HG03558 (cell line): ENCODE data around the gene DYRK2.

Source experiments
- ATAC-seq: cut with Tn5 transposase; IDR thresholded peaks from one replicate; pipeline ENCODE4 v1.9.1; 2021; ENCODE audit warnings: moderate number of reproducible peaks; ENCODE audit not compliant: unreplicated experiment; ENCODE audit errors: extremely low read depth

Gene DYRK2

DNA sequence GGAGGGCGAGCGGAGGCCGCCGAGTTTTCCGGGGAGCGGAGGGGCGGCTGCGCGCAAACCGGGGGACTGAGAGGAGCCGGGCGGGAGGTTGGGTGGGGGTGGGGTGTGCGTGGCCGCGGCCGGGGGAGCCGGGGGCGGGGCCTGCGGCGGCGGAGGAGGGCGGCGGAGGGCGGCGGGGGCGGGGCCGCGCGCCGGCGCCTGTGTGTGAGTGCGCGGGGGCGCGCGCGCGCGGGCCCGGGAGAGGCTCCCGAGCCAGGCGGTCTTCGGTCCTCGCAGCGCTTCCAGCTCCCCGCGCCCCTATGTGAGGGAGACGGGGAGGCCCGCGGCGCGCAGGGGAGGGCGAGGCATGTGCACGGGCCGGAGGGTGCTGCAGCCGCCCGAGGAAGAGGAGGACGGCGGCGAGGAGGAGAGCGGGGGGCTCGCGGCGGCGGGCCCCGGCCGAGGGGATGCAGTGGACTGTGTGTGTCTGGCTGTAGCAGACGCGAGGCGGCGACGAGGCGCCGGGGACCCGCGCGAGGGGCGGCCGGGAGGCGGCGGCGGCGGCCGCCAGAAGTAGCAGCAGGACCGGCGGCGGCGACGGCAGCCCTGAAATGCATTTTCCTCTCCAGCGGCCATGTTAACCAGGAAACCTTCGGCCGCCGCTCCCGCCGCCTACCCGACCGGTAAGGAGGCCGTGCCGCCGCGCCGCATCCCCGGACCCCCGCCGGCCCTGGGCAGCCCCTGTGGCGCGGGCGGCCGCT, at the start of gene DYRK2:
TSS of gene DYRK2 (plus strand) at position 225 of the 740 bp plus-strand sequence. CDS start at position 614, 389 bp downstream.
- peak; percentile 30 for ATAC-seq

DNA sequence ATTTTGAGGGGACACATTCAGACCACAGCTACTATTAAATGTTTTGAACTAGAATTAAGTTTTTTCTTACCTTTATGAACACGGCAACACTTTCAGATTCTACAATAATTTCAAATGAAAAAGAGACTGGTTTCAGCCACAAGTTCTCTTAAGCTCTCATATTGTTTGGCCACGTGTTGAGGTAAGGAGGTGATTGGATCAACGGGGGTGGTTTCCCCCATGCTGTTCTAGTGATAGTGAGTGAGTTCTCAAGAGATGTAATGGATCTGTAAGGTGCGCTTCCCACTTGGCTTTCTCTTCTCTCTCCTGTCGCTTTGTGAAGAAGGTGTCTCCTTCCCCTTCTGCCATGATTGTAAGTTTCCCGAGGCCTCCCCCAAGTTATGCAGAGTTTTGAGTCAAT, 48.9 kb upstream of the DYRK2 start:
- no peak for ATAC-seq

DNA sequence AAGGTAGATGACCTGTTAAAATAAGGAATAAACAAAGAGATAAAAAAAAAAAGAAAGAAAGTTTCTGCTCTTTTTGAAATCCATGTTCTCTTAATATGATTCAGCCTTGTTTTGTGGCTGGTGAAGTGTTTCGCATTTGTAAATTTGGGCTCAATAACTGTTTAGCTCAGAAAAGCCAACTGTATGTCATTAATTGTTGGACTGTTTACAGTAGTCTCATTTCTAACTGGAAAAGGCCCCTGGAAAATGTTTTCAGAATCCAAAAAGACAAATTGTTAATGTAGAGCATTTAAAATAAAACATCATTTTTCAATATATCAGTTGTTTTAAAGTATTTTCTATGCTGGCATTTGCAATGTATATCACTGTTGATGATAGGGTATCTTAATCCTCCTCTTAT, 47.4 kb upstream of the DYRK2 start:
- no peak for ATAC-seq

DNA sequence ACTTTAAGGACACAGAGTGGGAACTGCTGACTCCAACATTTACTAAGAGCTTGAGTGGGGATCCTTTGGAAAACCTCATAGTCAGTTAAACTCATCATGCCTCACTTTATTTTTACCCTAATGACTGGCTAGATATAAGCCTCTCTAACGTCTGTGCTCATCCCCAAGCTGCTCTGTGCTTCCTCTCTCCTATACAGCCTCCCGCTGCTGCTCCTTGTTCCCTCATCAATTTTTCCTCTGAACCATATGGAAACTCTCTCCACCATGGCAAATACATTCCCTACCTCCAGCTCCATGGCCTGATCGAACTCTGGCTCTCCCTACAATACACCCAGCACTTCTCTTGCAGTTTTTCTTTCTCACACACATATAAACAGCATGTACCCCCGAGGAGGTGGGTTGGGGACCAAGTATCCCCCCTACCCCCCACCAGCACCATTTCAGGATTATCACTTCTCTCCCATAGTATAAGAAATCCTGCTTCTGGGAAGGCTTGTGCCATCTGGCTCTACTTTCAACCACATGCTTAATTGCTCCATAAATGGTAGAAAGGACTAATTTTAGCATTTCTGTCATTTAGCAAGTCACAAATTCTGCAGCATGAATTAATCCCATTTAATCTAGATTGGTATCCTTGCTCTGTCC, 39.2 kb upstream of the DYRK2 start:
- ATAC-seq: no peak

DNA sequence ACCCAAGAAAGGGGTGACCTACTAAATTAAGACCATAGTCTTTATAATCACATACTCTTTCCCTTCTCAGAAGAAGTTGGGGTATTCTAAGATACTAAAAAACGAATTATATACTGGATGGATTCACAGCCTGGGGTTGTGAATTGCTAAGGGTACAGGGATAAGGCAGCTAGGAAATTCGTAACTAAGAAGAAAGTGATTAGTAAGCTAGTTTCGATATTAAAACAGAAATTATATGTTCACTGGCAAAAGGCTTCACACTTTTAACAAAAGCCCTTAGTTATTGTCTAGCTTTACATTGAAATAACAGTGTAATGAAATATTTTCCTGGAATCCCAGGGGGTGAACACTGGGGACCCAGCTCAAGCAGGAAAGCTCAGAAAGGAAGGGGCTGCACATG, 35.5 kb upstream of the DYRK2 start:
- ATAC-seq: no peak

DNA sequence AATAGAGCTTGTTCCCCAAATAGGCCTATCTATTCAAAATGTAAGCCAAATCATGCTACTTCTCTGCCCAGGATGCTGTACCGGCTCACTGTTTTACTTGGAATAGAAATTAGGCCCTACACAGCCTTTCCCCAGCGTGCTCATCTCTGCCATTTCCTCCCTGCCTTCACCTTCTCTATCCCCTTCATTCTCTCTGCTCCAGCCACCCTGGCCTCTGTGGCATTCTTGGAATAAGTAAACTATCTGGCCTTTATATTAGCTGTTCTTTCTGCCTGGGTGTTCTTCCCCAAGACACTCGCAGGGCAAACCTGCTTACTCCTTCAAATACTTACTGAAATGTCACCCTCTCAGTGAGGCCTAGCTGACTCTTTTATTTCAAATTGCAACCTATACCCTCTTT, 30.9 kb upstream of the DYRK2 start:
- no peak for ATAC-seq

DNA sequence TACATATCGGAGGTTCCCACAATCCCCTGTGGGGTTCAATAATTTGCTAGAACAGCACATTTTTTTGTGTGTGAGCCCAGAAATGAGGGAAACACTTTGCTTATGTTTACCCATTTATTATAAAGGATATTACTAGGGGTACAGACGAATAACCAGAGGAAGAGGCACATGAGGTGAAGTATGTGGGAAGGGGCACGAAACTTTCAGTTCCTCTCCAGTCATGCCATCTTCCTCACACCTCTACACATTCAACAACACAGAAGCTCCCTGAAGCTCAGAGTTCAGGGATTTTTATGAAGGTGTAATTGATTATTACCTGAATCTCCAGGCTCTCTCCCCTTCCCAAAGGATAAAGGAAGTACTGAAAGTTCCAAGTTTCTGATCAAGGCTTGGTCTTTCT, 30.2 kb upstream of the DYRK2 start:
- no peak for ATAC-seq

DNA sequence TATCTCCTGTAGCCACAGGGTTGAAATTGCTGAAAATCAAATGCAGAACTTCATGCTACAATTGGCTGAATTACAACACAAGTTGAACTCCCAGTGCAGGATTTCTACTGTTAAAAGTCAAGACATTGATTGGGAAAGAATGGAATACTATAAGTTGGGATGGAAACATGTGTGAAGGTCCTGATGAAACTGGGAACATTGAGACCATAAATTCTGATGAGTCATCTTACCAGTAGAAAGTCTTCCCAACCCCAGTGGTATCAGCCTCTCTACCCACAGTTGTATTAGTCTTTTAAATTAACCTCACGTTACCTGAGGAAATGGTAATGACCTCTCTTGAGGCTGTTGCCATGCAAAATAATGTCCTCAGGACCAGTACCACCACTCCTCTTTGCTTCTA, 27.4 kb upstream of the DYRK2 start:
- ATAC-seq: no peak

DNA sequence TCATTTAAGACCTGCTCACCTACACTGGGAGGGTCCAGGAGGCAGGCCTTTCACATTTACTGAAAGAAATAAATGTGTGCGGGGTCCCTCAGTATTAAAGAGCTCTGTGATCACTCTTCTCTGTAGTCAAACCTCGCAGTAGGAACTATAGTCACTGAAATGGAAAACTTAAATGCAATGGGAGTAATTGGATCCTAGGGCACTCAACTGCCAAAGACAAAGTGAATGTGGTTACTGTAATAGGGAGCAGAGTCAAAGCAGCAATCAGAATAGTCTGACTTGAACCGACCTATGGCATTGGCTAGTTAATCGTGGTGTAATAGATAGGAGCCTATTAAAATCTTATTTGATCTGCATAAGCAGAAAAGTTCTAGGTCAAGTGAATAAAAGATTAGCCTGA, 26.6 kb upstream of the DYRK2 start:
- no peak for ATAC-seq

DNA sequence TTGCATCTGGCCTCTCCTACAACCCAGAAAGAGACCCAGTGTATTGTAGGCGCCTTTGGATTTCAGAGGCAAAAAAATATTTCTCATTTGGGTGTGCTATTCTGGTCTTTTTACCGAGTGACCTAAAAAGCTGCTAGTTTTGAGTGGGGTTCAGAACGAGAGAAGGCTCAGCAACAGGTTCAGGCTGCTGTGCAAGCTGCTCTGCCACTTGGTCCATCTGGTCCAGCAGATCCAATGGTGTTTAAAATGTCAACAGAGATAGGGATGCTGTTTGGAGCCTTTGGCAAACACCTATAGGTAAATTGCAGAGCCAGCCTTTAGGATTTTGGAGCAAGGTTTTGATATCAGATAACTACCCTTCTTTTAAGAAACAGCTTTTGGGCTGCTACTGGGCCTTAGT, 25.3 kb upstream of the DYRK2 start:
- ATAC-seq: no peak

DNA sequence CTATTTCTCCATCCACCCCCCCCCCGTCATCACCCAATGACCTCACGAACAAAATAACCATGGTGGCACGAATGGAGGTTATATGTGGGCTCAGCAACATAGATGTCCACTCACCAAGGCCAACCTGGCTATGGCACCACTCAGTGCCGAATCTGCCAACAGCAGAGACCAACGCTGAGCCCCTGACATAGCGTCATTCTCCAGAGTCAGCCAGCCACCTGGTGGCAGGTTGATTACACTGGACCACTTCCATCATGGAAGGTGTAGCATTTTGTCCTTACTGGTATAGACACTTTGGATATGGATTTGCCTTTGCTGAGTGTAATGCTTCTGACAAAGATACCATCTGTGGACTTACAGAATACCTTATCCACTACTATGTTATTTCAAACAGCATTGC, 24.2 kb upstream of the DYRK2 start:
- ATAC-seq: no peak

DNA sequence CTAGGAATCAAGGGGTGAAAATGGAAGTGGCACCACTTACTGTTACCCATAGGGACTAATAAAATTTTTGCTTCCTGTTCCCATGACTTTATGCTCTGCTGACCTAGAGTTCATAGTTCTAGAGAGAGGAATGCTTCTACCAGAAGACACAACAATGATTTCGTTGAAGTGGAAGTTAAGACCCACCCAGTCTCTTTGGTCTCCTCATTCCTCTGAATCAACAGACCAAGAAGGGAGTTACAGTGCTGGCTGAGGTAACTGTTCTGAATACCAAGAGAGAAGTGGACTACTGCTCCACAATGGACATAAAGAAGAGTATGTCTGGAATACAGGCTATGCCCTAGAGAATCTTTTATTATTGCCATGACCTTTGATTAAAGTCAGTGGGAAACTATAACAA, 23.5 kb upstream of the DYRK2 start:
- ATAC-seq: no peak

DNA sequence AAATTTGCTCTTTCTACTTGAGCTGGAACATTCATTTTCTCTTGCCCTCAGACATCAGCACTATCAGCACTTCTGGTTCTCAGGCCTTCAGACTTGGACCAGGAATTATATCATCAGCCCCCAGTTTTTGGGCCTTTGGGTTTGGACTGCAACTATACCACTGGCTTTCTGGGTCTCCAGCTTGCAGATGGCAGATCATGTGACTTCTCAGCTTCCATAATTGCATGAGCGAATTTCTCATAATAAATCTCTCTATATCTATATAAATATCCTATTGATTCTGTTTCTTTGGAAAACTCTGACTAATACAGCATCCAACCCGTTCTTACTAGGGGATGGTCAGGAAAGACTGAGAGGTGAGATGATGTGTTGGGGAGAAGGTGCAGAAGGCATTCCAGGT, 22.4 kb upstream of the DYRK2 start:
- no peak for ATAC-seq

DNA sequence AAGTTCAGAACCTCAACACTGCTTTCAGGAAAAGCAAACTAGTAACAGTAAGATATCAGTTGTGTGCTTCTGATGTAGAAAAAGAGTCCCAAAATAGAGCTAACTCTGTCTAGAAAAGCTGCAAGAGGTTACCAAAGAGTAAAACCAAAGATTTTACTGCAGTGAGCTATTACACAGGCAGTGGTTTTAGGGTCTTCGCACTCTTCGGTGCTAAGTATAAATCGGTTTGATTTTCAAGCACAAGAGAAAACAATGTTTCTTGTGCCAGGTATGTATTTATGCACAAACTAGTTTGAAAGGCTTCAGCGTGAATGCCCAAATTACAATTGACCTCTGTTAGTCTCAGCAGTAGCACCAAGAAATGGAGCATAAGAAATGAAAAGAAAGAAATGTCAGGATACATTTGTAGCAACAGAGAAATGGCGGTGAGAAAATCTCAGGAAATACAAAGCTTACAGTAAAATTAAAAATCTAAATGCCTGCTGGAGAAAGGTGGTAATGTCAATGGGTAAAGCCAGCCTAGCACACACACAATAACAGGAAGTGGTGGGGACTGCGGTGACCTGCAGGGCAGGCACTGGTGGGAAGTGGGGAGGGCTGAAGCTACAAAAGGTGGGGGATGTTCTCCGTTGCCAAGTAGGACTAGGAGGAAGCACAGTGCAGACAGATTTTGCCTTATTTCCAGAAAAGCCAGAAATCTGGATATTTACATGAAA, 18.0 kb upstream of the DYRK2 start:
- peak; percentile 99 for ATAC-seq

DNA sequence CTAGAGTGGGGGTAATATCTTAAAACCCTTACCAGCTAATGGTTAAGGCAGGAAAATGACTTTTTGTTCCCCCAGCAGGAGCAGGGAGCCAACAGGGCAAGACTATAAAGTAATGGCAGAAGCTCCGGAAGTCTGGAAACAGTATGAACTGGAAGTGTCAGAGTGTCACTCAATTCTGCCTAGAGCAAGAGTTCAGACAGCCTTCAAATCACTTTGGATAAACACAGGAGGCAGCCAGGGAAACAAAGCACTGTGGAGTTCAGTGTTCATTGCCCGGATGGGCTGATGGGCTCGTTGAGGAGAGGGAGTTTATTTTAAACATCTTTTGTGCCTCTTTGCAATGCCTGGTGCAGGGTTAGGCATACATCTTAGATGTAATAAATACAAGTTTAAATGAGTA, 16.5 kb upstream of the DYRK2 start:
- no peak for ATAC-seq

DNA sequence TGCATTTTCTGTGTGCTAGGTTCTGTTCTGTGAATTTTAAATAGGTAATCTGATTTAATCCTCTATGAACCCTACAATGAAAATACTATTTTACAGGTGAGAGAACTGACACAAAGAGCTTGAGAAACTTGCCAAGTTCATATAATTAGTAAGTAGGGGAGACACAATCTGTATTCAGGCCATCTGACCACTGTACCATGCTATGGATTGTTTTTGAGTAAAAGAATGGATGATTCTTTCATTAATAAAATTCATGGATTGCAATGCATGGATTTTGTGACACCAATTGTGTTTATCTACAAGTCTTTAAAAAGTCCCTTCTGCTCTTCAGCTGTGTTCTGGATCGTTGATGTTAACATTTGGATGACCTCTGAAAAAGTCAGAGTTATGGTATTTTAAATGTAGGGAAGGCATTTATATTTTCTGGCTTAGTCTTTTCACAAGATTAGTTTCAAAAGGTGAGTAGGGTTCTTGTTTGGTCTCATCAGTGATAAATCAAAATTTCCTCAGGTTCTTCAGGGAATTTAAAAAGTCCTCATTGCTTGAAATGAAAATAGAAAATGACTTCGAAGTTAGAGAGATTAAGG, 15.4 kb upstream of the DYRK2 start:
- ATAC-seq: no peak

DNA sequence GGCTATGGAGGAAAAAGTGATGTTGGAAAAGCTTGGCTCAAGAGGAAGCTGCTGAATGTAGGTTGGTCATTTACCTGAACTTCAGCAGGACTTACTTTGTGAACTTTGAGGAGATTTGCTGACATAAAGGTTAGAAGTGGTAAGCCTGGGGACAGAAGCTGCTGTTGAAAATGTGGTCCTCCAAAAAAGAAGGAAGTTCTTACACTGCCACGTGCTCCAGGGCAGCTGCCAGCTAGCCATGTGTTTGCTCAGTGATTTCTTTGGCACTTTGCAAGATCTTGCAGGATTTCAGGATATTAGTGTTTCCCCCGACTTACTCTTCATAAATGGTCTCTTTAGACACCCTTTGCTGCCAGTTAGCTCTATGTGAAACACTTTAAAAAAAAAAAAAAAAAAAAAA, 14.8 kb upstream of the DYRK2 start:
- ATAC-seq: no peak

DNA sequence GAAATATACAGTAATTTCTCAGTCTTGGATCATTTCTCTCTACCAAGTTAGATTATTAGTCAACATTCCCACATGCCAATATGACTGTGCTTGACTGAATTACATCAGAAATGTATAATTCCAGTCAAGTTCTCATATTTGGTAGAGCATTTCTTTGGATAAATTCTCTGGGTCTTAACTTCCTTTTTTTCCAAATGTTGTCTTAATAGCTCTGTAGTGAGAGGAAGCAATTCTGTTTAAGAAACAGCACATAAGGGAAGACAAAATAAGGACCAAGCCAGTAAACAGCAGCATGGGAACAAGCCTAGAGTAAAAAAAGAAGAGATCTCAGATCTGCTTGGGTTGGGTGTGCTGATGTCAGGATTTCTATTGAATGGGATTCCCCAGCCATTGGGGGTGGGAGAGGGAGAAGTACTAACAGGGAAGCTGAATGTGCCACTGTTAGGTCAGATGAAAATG, 14.2 kb upstream of the DYRK2 start:
- ATAC-seq: no peak

DNA sequence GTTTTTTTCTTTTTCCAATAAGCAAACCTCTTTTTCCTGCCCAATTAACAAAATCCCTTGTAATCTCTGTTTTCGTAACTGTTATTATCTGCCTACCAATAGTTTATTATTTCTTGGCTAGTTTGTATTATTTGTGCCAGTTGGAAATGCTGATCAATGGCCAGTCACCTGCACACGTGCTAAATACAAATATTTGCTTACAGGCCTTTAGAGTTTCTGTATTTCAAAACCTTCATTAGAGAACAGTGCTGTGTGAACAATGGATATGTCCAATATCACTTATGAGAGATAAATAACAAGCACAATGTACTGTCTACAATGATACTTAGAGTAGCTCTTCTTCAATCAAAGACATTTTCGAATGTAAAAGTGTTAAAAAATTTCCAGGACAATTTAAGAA, 10.8 kb upstream of the DYRK2 start:
- no peak for ATAC-seq

DNA sequence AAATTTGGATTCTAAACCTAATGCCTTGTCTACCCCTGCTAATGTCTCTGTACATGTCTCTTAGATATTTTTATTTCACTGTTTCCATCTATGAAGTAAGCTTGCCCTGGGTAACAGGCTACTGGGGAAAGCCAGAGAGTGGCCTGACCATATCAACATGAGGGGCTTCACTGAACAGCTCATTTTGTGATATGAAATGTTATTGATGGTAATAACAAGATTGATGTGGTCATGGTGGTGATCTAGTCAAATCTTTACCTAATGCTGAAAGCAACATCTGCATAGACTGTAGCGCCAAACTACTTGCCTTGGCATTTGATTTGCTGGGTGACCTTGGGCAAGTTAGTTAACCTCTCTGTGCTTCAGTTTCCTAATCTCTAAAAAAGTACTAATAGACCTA, 9.9 kb upstream of the DYRK2 start:
- no peak for ATAC-seq

DNA sequence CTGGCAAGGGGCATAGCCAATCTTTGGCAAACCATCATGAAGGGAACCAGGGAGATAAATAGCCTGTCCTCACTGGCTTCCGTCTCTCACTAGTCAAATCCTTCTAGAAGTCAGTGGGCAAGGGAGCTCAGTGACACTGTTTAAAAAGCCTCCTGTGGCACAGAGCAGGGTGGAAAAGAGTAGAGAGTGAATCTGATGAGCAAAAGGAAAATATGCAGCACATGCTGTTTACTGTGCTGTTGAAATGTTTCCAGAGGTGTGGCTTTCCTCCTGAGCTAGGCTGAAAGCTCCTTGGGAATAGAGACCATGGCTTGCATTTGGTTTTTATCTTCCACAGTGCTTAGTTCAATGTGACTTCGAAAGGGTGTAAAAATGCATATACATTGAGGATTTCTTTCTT, 7.7 kb upstream of the DYRK2 start:
- no peak for ATAC-seq
